ENCODE measurements around the gene SPOCK2.

The SPOCK2 gene

GRCh38 chr10:72026278-72027111, 61.9 kb downstream of the SPOCK2 start:
- no peak for FAIRE-seq

GRCh38 chr10:72025832-72026231, 62.5 kb downstream of the SPOCK2 start:
- no peak for FAIRE-seq

- no peak for FAIRE-seq
Measured at GRCh38 chr10:72025400-72025799, 63.0 kb downstream of the SPOCK2 start.

- no peak for FAIRE-seq
Measured at GRCh38 chr10:72024596-72024995, 63.8 kb downstream of the SPOCK2 start.

GRCh38 chr10:72022228-72022627, 66.1 kb downstream of the SPOCK2 start:
- no peak for FAIRE-seq

- FAIRE-seq = no peak
Measured at GRCh38 chr10:72020914-72021809, 67.2 kb downstream of the SPOCK2 start.

- no peak for FAIRE-seq
Measured at GRCh38 chr10:72019085-72019876, 69.1 kb downstream of the SPOCK2 start.

- no peak for FAIRE-seq
Measured at GRCh38 chr10:72016608-72017300, 71.6 kb downstream of the SPOCK2 start.

GRCh38 chr10:72015841-72016240, 72.5 kb downstream of the SPOCK2 start:
- FAIRE-seq = no peak

GRCh38 chr10:72014785-72015480, 73.4 kb downstream of the SPOCK2 start:
- no peak for FAIRE-seq

GRCh38 chr10:72014197-72014596, 74.2 kb downstream of the SPOCK2 start:
- no peak for FAIRE-seq

GRCh38 chr10:72013202-72013945, 75.0 kb downstream of the SPOCK2 start:
- FAIRE-seq = no peak

- no peak for FAIRE-seq
Measured at GRCh38 chr10:72012796-72013195, 75.6 kb downstream of the SPOCK2 start.

- no peak for FAIRE-seq
Measured at GRCh38 chr10:72011976-72012512, 76.3 kb downstream of the SPOCK2 start.

- FAIRE-seq = no peak
Measured at GRCh38 chr10:72011468-72011867, 76.9 kb downstream of the SPOCK2 start.

GRCh38 chr10:72011016-72011415, 77.3 kb downstream of the SPOCK2 start:
- FAIRE-seq = no peak

- no peak for FAIRE-seq
Measured at GRCh38 chr10:72010234-72010973, 77.9 kb downstream of the SPOCK2 start.

GRCh38 chr10:72009425-72010081, 78.8 kb downstream of the SPOCK2 start:
- FAIRE-seq = no peak

GRCh38 chr10:72009051-72009424, 79.3 kb downstream of the SPOCK2 start:
- FAIRE-seq = no peak

Measured in A204.1 (cell line).